ENCODE results near the gene KEAP1.
"Not testable (repeated sequence)": the region's sequence is repeated elsewhere in the genome, so short reads cannot be mapped to it uniquely, and the experiment has no call there.

KEAP1 gene

DNA sequence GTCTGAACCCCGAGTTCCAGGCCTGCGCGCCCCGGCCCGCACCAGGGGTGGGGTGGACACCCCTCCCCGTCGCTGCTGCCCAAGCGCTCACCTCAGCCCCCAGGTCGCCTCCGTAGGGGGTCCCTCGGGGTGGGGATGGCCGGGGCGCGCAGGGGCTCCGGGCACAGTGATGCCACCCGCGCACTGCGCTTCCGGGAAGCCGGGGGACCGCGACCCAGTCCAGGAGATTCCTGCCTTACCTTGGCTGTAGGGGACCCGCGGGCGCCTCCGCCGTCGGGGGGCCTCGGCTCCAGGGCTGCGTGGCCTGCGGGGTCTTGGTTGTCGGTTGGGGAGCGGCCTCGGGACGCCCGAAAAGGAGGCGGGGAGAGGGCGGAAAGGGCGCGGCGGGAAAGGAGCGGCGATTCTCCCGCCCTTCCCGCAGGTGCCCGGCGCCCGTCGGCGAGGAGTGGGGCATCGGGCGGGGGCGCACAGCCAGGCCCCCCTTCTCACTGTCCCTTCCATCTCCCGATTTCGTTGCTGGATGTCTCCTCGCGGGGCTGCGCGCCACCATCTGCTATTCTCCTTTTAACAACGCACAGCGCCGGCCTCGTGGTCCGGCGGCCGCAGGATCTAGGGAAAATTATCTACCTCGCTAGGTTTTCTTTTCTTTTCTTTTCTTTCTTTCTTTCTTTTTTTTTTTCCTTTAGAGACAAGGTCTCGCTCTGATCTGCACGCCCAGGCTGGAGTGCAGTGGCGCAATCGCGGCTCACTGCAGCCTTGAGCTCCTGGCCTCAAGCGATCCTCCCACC, at the start of gene KEAP1:
TSS of gene KEAP1 (minus strand) at position 355 of the 788 bp plus-strand sequence. CDS start 3,323 bp downstream, outside the sequence.
- peak in 1 of 3 donors; percentile 32 for DNase-seq (ENCODE audit: low read depth in 3 of 3, low spot score in 1 of 3)

DNA sequence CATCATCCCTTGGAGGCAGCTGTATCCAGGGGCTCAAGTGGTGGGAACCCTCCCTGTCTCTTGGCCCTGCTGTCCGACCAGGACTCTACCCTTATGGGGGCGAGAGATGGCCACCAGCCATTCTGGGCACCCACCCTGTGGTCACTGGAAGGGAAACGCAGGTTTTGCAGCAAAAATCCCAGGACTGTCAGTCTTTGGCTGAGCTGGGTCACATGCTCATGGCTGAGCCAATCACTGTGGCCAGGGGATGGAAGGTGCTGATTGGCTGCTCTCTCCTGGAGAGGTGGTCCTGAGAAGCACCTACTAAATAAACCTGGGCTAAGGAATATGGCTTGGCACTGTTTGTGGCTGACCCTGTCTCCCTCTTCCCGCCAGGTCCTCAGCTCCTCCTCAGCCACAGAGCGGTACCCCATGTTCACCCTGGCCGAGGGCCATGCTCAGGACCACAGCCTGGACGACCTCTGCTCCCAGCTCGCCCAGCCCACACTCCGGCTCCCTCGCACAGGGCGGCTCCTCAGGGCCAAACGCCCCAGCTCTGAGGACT, 49.4 kb upstream of the KEAP1 start:
- DNase-seq (ENCODE audit: low read depth in 3 of 3, low spot score in 1 of 3) = no peak

GRCh38 chr19:10551698-10552301, 48.6 kb upstream of the KEAP1 start:
- DNase-seq (ENCODE audit: low read depth in 3 of 3, low spot score in 1 of 3) = no peak

- DNase-seq (ENCODE audit: low read depth in 3 of 3, low spot score in 1 of 3) = not testable (repeated sequence)
Measured at GRCh38 chr19:10551006-10551405, 47.9 kb upstream of the KEAP1 start.

- no peak for DNase-seq (ENCODE audit: low read depth in 3 of 3, low spot score in 1 of 3)
Measured at GRCh38 chr19:10550336-10550735, 47.2 kb upstream of the KEAP1 start.

GRCh38 chr19:10549733-10550132, 46.6 kb upstream of the KEAP1 start:
- no peak for DNase-seq (ENCODE audit: low read depth in 3 of 3, low spot score in 1 of 3)

- no peak for DNase-seq (ENCODE audit: low read depth in 3 of 3, low spot score in 1 of 3)
Measured at GRCh38 chr19:10548746-10549276, 45.7 kb upstream of the KEAP1 start.

- DNase-seq (ENCODE audit: low read depth in 3 of 3, low spot score in 1 of 3) = no peak
Measured at GRCh38 chr19:10546817-10547216, 43.7 kb upstream of the KEAP1 start.

GRCh38 chr19:10544753-10545251, 41.6 kb upstream of the KEAP1 start:
- DNase-seq (ENCODE audit: low read depth in 3 of 3, low spot score in 1 of 3) = no peak

- DNase-seq (ENCODE audit: low read depth in 3 of 3, low spot score in 1 of 3) = no peak
Measured at GRCh38 chr19:10544242-10544752, 41.1 kb upstream of the KEAP1 start.

DNA sequence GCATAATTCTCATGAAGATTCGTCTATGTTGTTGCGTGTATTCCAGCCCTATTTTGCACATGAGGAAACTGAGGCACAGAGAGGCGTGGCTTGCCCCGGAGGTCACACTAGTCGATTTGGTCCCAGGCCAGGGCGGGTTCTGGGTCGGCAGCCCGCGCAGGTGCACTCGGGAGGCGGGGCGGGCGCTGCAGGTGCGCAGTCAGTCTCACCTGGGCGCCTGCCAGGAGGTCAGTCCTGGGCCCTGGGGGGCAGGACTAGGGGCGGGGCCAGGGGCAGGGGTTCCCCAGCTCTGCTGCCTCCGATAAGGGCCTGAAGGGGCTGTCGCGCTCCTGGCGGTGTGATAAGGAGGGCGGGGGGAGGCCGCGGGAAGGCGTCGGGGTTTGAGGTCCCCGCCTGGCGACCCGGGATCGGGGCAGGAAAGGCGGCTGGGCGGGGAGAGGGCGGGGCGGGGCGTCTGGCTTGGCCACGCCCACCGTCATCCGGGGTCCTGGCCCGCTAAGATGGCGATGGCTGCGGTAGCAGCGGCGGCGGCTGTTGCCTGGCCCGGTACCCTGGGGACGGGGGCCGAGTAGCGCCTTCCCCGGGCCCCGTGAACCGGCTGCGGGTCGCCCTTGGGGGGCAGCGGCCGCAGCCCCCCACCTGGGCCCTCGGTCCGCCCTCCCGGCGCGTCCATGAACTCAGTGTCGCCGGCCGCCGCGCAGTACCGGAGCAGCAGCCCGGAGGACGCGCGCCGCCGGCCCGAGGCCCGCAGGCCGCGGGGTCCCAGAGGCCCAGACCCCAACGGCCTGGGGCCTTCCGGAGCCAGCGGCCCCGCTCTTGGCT, 40.5 kb upstream of the KEAP1 start, which contains the start of gene ATG4D:
TSS of gene ATG4D (plus strand) at position 485 of the 822 bp plus-strand sequence. CDS start at position 672, 187 bp downstream.
- peak; percentile 47 to 80 (median 65) for DNase-seq (ENCODE audit: low read depth in 3 of 3, low spot score in 1 of 3)

DNA sequence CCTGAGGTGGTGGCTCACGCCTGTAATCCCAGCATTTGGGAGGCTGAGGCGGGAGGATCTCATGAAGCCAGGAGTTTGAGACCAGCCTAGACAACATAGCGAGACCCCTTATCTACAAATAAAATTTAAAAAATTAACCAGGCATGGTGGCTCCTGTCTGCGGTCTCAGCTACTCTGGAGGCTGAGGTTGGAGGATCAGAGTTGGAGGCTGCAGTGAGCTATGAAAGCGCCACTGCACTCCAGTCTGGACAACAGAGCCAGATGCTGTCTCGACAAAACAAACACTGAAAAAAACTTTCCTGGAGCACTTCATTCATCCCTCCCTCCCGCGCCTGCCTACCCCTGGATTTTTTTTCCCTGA, 39.9 kb upstream of the KEAP1 start:
- no peak for DNase-seq (ENCODE audit: low read depth in 3 of 3, low spot score in 1 of 3)

DNA sequence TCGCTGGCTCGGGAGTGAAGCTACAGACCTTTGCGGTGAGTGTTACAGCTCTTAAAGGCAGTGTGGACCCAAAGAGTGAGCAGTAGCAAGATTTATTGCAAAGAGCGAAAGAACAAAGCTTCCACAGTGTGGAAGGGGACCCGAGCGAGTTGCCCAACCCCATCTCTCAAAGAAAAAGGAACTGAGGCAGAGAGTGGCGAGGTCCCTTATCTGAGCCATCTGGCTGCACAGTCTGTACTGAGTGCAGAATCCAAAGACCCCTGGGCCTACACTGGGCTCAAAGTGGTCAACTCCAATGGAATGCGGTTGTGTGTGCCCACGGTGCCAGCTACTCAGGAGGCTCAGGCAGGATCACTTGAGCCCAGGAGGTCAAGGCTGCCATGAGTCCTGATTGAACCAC, 35.9 kb upstream of the KEAP1 start:
- not testable (repeated sequence) for DNase-seq (ENCODE audit: low read depth in 3 of 3, low spot score in 1 of 3)

GRCh38 chr19:10538204-10538983, 35.2 kb upstream of the KEAP1 start:
- no peak for DNase-seq (ENCODE audit: low read depth in 3 of 3, low spot score in 1 of 3)

GRCh38 chr19:10537668-10538067, 34.5 kb upstream of the KEAP1 start:
- DNase-seq (ENCODE audit: low read depth in 3 of 3, low spot score in 1 of 3) = no peak

- DNase-seq (ENCODE audit: low read depth in 3 of 3, low spot score in 1 of 3) = no peak
Measured at GRCh38 chr19:10535613-10536012, 32.5 kb upstream of the KEAP1 start.

DNA sequence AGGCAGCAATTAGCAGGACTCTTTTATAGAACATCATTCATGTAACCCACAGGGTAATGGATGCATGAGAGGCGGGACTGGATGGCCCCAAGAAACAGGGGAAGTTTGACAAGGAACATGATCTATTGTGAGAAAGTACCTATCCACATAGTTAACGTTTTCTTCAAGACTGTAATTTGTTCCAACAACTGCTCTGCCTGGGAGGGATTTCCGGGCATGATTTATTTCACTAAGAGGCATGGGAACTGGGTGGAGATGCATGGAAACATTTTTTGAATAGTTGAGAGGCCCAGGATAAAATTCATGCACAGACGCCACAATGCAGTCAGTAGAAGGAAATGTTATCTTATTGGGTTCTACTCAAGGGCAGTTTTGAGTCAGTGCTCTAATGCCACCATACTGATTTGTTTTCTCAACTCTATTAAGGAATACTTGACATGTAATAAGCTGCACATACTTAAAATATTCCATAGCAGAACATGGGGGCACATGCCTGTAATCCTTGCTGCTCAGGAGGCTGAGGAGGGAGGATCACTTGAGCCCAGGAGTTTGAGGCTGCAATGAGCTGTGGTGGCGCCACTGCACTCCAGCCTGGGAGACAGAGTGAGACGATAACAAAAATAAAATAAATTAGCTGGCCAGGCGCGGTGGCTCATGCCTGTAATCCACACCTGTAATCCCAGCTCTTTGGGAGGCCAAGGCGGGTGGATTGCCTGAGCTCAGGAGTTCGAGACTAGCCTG, 30.7 kb upstream of the KEAP1 start:
- DNase-seq (ENCODE audit: low read depth in 3 of 3, low spot score in 1 of 3) = no peak

DNA sequence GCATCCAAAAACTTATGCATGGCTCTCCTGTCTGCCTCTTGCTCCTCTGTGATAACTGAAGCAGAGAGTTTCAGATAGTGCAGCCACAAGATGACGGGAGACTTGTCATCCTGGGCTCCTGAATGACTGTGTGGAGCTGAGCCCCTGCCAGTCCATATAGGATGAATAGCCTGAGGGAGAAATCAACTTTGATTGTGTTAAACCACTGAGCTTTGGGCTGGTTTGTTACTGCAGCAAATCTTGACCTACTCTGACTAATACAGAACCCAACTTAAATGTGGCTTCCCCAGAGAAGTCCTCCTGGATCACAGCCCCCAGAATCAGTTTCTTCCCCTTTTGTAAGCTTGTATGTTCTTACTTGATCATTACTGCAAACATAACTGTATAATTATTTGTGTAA, 29.3 kb upstream of the KEAP1 start:
- DNase-seq (ENCODE audit: low read depth in 3 of 3, low spot score in 1 of 3) = no peak

DNA sequence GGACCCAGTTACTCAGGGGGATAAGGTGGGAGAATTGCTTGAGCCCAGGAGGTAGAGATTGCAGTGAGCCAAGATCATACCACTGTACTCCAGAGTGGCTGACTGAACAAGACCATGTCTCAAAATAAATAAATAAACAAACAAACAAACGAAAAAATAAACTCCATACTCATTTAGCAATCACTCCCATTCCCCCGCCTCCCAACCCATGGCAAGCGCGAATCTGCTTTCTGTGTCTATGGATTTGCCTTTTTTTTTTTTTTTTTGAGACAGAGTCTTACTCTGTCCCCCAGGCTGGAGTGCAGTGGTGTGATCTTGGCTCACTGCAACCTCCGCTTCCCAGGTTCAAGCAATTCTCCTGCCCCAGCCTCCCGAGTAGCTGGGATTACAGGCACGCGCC, 23.7 kb upstream of the KEAP1 start:
- DNase-seq (ENCODE audit: low read depth in 3 of 3, low spot score in 1 of 3) = not testable (repeated sequence)
